ENCODE results near the gene PCSK4.

DNA sequence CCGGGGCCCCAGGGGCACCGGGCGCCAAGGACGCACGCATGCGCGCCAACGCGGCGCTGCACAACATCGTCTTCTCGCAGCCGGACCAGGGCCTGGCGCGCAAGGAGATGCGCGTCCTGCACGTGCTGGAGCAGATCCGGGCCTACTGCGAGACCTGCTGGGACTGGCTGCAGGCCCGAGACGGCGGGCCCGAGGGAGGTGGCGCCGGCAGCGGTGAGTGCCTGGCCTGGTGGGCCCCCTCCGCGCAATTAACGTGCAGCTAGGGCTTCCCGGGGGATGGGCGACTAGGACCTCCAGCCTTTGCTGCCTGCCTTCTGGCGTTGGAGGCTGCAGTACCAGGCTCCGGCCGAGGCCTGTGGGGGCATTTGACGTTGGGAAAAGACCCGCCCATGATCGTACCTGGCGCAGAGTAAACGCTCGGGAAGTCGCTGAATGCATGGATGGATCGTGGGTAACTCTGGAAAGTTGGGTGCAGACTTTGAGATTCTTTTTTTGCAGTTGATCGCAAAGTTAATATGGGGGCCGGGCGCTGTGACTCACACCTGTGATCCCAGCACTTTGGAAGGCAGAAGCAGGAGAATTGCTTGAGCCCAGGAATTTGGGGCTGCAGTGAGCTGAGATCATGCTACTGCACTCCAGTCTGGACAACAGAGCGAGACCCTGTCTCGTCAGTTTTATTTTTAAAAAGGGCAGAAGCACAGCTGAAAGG, 33.0 kb downstream of the PCSK4 start:
- TF ChIP-seq, protein P1, sequence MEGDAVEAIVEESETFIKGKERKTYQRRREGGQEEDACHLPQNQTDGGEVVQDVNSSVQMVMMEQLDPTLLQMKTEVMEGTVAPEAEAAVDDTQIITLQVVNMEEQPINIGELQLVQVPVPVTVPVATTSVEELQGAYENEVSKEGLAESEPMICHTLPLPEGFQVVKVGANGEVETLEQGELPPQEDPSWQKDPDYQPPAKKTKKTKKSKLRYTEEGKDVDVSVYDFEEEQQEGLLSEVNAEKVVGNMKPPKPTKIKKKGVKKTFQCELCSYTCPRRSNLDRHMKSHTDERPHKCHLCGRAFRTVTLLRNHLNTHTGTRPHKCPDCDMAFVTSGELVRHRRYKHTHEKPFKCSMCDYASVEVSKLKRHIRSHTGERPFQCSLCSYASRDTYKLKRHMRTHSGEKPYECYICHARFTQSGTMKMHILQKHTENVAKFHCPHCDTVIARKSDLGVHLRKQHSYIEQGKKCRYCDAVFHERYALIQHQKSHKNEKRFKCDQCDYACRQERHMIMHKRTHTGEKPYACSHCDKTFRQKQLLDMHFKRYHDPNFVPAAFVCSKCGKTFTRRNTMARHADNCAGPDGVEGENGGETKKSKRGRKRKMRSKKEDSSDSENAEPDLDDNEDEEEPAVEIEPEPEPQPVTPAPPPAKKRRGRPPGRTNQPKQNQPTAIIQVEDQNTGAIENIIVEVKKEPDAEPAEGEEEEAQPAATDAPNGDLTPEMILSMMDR (IDR thresholded peaks at IDR 0.05), result no peak
- TF ChIP-seq POLR2A (IDR thresholded peaks at IDR 0.05), result no peak
